Esophagus muscularis mucosa (tissue), 4 donors: ENCODE data around the gene KMT2E. TPM values are rescaled to one million over a fixed set of nuclear protein-coding genes. Genes with fewer than 3 reads are reported as not detected.

Experiments
- DNase-seq: peaks from one replicate; pipeline ENCODE4 v3.0.0-alpha.2; 2017; ENCODE audit errors: extremely low spot score
- H3K27ac ChIP-seq, 4 donors: fragments of 200-600 bp; sonication (generic); replicated peaks in 1 of 4; 1 replicate in 3 of 4; 2 replicates in 1 of 4; pipeline ENCODE4 v1.5.1; 2016 to 2019; ENCODE audit warnings: mild to moderate bottlenecking in 1 of 4
- H3K27me3 ChIP-seq, 4 donors: fragments of 200-600 bp; sonication (generic); one replicate each; pipeline versions ENCODE4 v1.5.1 to v1.6.0; 2016 to 2019
- H3K36me3 ChIP-seq, 4 donors: fragments of 200-600 bp; sonication (generic); one replicate each; pipeline ENCODE4 v1.5.1; 2016 to 2019
- H3K4me1 ChIP-seq, 4 donors: fragments of 200-600 bp; sonication (generic); one replicate each; pipeline ENCODE4 v1.5.1; 2016 to 2019
- H3K4me3 ChIP-seq, 4 donors: fragments of 200-600 bp; sonication (generic); 1 replicate in 2 of 4; 2 replicates in 2 of 4; pipeline ENCODE4 v1.5.1; 2016 to 2019; ENCODE audit warnings: mild to moderate bottlenecking in 4 of 4, moderate library complexity in 1 of 4
- H3K9me3 ChIP-seq, 4 donors: fragments of 200-600 bp; sonication (generic); 1 replicate in 3 of 4; 2 replicates in 1 of 4; pipeline ENCODE4 v1.5.1; 2016 to 2019
- EP300 ChIP-seq: sonication (generic); formaldehyde crosslinking; IDR thresholded peaks from one replicate; pipeline ENCODE4 v1.6.1; 2017; ENCODE audit warnings: antibody characterized with exemption
- POLR2A ChIP-seq: fragments of 450-650 bp; IDR thresholded peaks from one replicate; pipeline ENCODE4 v1.6.1; 2017; ENCODE audit warnings: antibody characterized with exemption, moderate library complexity, mild to moderate bottlenecking, low read depth
- POLR2AphosphoS5 ChIP-seq, 2 donors: sonication (generic); formaldehyde crosslinking; IDR thresholded peaks; one replicate each; pipeline ENCODE4 v1.6.1; 2017; ENCODE audit warnings: antibody characterized with exemption in 2 of 2
- whole genome bisulfite sequencing: methylation state at CpG from one replicate; pipeline ENCODE4 v1.1.5; 2018; 5-methylcytosine and 5-hydroxymethylcytosine counted together
- intact Hi-C: fragments of 100-400 bp; cut with DNase I; formaldehyde crosslinking; loops from one replicate; pipeline ENCODE4 v1.15.1; 2023
- total RNA-seq, 4 donors: library from RNA; depleted of rRNA; stranded (reverse); fragments of >200 nt; gene quantifications; one replicate each; pipeline versions ENCODE4 v1.1.0 to v1.2.1, GENCODE V29; 2016
- TF ChIP-seq, protein P1 (sequence below), 3 experiments: fragments of 200-600 bp in 2 of 3; fragments of 450-650 bp in 1 of 3; sonication (generic) in 2 of 3; IDR thresholded peaks; one replicate each; pipeline ENCODE4 v1.5.1; 2017 to 2019; ENCODE audit warnings: antibody characterized with exemption in 3 of 3, mild to moderate bottlenecking in 2 of 3, moderate library complexity in 1 of 3

KMT2E gene
- total RNA-seq, 4 donors from 2014 or later, result 77.0 to 109 (median 94.0) TPM

- TF ChIP-seq, protein P1, sequence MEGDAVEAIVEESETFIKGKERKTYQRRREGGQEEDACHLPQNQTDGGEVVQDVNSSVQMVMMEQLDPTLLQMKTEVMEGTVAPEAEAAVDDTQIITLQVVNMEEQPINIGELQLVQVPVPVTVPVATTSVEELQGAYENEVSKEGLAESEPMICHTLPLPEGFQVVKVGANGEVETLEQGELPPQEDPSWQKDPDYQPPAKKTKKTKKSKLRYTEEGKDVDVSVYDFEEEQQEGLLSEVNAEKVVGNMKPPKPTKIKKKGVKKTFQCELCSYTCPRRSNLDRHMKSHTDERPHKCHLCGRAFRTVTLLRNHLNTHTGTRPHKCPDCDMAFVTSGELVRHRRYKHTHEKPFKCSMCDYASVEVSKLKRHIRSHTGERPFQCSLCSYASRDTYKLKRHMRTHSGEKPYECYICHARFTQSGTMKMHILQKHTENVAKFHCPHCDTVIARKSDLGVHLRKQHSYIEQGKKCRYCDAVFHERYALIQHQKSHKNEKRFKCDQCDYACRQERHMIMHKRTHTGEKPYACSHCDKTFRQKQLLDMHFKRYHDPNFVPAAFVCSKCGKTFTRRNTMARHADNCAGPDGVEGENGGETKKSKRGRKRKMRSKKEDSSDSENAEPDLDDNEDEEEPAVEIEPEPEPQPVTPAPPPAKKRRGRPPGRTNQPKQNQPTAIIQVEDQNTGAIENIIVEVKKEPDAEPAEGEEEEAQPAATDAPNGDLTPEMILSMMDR (IDR thresholded peaks at IDR 0.05), result no peak
- no peak for TF ChIP-seq EP300
- no peak for TF ChIP-seq POLR2AphosphoS5 (IDR thresholded peaks at IDR 0.05)
- no peak overlapping the region for H3K27ac ChIP-seq
- no peaks in the 10 kb centered on the region for H3K27me3 ChIP-seq
- H3K9me3 ChIP-seq, result no peaks in the 10 kb centered on the region
- H3K4me3 ChIP-seq, result no peak overlapping the region
- peaks cover 56 to 78% (median 73%) of the 10 kb centered on the region in 4 donors for H3K4me1 ChIP-seq
- intact Hi-C loops, result no loop called here
- peaks cover 0 to 3% (median 0%) of the 10 kb centered on the region in 4 donors for H3K36me3 ChIP-seq
- DNase-seq, result no peak
Observed at GRCh38 chr7:105030447-105030846, 16.4 kb downstream of the KMT2E start.

DNA sequence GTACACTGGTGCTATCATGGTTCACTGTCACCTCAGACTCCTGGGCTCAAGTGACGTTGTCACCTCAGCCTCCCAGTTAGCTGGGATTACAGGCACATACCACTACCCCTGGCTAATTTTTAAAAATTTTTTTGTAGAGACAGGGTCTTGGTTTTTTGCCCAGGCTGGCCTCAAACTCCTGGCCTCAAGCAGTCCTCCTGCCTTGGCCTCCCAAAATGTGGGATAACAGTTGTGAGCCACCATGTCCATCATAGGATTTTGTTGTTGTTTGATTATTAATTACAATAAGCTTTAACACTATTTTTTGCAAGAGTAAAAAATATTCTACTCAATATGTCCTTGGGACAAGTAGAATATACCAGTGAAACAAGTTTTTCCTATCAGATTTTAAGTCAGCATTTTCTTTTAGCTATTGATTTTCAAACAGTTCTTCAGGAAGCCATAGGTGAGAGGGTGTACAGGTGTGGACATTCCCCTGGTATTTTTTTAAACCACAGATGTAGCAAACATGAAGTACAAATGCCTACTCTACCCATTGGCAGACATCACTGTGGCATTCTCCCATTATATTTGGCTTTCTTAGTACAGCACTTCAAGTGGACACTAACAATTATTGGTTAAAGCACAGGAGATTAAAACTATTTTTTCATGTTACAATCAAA is 18.7 kb downstream of the KMT2E start:
- H3K4me1 ChIP-seq, result peaks cover 60 to 77% (median 67%) of the 10 kb centered on the region in 4 donors
- TF ChIP-seq POLR2A, result no peak
- TF ChIP-seq POLR2AphosphoS5 (IDR thresholded peaks at IDR 0.05), result no peak
- TF ChIP-seq EP300, result no peak
- TF ChIP-seq, protein P1 (IDR thresholded peaks at IDR 0.05), result no peak
- intact Hi-C loops, result no loop called here
- no peaks in the 10 kb centered on the region for H3K9me3 ChIP-seq
- no peaks in the 10 kb centered on the region for H3K27me3 ChIP-seq
- H3K36me3 ChIP-seq, result peaks cover 0 to 3% (median 0%) of the 10 kb centered on the region in 4 donors
- 100% methylated on average over 1 of the region's 1 CpG for WGBS
- H3K27ac ChIP-seq, result no peak overlapping the region
- no peak for DNase-seq
- H3K4me3 ChIP-seq, result no peak overlapping the region

- H3K4me3 ChIP-seq, result no peak overlapping the region
- H3K27ac ChIP-seq, result no peak overlapping the region
- TF ChIP-seq, protein P1 (IDR thresholded peaks at IDR 0.05), result no peak
- no peak for TF ChIP-seq EP300
- TF ChIP-seq POLR2A, result no peak
- no peak for TF ChIP-seq POLR2AphosphoS5 (IDR thresholded peaks at IDR 0.05)
- intact Hi-C loops, result no loop called here
- peaks cover 51 to 73% (median 67%) of the 10 kb centered on the region in 4 donors for H3K4me1 ChIP-seq
- WGBS, result 90% methylated on average over 5 of the region's 5 CpGs
- H3K27me3 ChIP-seq, result no peaks in the 10 kb centered on the region
- H3K9me3 ChIP-seq, result no peaks in the 10 kb centered on the region
- DNase-seq, result no peak
- H3K36me3 ChIP-seq, result peaks cover 0 to 3% (median 0%) of the 10 kb centered on the region in 4 donors
Observed at GRCh38 chr7:105035349-105035748, 21.3 kb downstream of the KMT2E start.

DNA sequence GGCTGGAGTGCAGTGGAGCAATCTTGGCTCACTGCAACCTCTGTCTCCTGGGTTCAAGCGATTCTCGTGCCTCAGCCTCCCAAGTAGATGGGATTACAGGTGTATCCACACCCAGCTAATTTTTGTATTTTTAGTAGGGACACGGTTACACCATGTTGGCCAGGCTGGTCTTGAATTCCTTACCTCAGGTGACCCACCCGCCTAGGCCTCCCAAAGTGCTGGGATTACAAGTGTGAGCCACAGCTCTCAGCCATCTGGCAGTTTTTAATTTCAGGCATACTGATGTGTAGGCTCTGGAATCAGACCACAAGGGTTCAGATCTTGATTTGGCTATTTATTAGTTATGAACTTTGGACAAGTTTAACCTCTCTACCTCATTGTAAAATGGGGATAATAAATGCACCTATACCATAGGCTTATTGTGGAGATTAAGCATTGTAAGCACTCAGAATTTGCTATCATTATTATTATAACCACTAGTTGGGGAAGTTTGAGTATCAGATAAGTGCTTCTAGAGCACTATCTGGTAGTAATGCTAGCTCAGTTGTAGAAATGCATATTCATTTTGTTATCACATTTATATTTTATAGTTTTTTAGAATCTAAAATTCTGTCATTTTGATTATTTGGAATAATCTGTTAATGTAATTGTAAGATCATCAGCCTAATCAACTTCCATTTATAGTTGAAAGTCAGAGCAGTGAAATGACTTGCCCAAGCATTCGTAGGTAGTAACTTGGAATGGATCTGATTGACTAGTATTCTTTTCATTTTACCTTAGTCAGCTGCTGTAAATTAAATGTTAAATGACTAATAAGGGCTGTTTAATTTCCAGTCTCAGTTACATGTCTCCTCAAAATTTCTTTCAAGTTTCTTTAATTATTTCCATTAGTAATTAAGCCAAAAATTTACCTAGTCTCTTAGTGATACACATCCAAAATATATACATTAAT is 22.5 kb downstream of the KMT2E start:
- no peak overlapping the region for H3K4me3 ChIP-seq
- intact Hi-C loops, result no loop called here
- H3K27me3 ChIP-seq, result no peaks in the 10 kb centered on the region
- TF ChIP-seq EP300 (no peak), POLR2A (no peak), POLR2AphosphoS5 (IDR thresholded peaks at IDR 0.05) (no peak)
- TF ChIP-seq, protein P1 (IDR thresholded peaks at IDR 0.05), result no peak
- H3K27ac ChIP-seq, result peak overlapping the region in 1 of 4 donors; percentile 31
- no peak for DNase-seq
- H3K9me3 ChIP-seq, result no peaks in the 10 kb centered on the region
- H3K4me1 ChIP-seq, result peaks cover 54 to 78% (median 71%) of the 10 kb centered on the region in 4 donors
- peaks cover 0 to 9% (median 7%) of the 10 kb centered on the region in 4 donors for H3K36me3 ChIP-seq
- 64% methylated on average over 5 of the region's 5 CpGs for WGBS
